Nephron progenitor cell (in vitro differentiated cells): ENCODE data around the gene PCNX4.

Source experiments
- DNase-seq: peaks from one replicate; pipeline ENCODE4 v3.0.0; 2021
- H3K27ac Mint-ChIP-seq: 2 replicates; pipeline ENCODE4 v1.8.0; 2021; ENCODE audit warnings: mild to moderate bottlenecking, moderate library complexity, mixed read lengths
- H3K27me3 Mint-ChIP-seq: 2 replicates; pipeline ENCODE4 v1.8.0; 2021; ENCODE audit warnings: mild to moderate bottlenecking, low read depth, mixed read lengths; ENCODE audit not compliant: poor library complexity
- H3K36me3 Mint-ChIP-seq: 2 replicates; pipeline ENCODE4 v1.8.0; 2021; ENCODE audit warnings: low read depth, mixed read lengths
- H3K4me1 Mint-ChIP-seq: 2 replicates; pipeline ENCODE4 v1.8.0; 2021; ENCODE audit warnings: mixed read lengths
- H3K4me3 Mint-ChIP-seq: 2 replicates; pipeline ENCODE4 v1.8.0; 2021; ENCODE audit warnings: mild to moderate bottlenecking, moderate library complexity, mixed read lengths
- H3K9me3 Mint-ChIP-seq: 2 replicates; pipeline ENCODE4 v1.8.0; 2021; ENCODE audit warnings: mild to moderate bottlenecking, moderate library complexity, mixed read lengths
- CTCF ChIP-seq: fragments of 200-600 bp; sonication (generic); IDR thresholded peaks from 2 replicates; pipeline ENCODE4 v1.5.0; 2021; ENCODE audit warnings: antibody characterized with exemption

Gene PCNX4

DNA sequence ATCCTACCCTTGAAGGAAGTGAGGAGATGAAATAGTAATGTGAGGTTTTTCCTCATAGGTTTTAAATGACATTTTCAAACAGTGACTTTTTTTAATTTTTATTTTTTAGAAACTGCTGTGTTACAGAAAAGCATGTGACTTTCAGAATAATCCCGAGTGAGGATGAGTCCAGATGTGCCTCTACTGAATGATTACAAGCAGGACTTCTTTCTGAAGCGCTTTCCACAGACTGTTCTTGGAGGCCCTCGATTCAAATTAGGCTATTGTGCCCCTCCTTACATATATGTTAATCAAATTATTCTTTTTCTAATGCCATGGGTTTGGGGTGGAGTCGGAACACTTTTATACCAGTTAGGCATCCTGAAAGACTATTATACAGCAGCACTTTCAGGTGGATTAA lies 15.8 kb downstream of the PCNX4 start:
- Mint-ChIP-seq H3K36me3 (peaks cover 79% of the 10 kb centered on the region), H3K27ac (no peak overlapping the region), H3K9me3 (peaks cover 16% of the 10 kb centered on the region), H3K4me1 (no peaks in the 10 kb centered on the region), H3K4me3 (no peak overlapping the region), H3K27me3 (no peaks in the 10 kb centered on the region)
- TF ChIP-seq CTCF: no peak
- no peak for DNase-seq

DNA sequence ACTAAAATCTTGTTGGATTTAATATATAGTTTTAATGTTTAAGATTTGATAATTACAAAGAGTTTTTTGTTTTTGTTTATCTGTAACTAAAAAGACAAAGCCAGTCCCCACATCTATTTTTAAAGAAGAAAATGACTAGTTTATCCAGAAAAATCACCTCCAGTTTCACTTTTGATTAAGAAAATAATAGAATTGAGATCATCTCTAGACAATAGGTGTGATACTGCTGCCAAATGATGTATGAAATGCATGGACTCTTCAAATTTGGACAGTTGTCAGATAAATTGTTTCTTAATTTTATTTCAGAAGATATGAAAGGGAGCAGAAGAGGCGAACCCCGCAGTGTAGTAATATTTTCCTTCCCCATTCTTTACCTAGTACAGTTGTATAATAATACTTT lies 20.0 kb downstream of the PCNX4 start:
- Mint-ChIP-seq H3K4me1 (no peaks in the 10 kb centered on the region), H3K9me3 (peaks cover 8% of the 10 kb centered on the region), H3K36me3 (peaks cover 67% of the 10 kb centered on the region), H3K27ac (no peak overlapping the region), H3K4me3 (no peak overlapping the region), H3K27me3 (no peaks in the 10 kb centered on the region)
- DNase-seq: no peak
- TF ChIP-seq CTCF: no peak

DNA sequence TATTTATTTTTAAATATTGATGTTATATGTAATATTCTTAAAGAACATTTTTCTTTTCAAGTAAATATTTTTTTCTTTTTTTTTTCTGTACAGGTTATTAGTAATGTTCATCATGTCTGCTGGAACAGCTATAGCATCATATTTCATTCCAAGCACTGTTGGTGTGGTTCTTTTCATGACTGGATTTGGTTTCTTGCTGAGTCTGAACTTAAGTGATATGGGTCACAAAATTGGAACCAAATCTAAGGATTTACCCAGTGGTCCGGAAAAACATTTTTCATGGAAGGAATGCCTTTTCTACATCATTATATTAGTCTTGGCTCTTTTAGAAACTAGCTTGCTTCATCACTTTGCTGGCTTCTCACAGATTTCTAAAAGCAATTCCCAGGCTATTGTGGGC lies 23.2 kb downstream of the PCNX4 start:
- H3K27ac Mint-ChIP-seq: no peak overlapping the region
- no peak for TF ChIP-seq CTCF
- no peaks in the 10 kb centered on the region for H3K4me1 Mint-ChIP-seq
- H3K9me3 Mint-ChIP-seq: no peaks in the 10 kb centered on the region
- H3K4me3 Mint-ChIP-seq: no peak overlapping the region
- no peak for DNase-seq
- H3K36me3 Mint-ChIP-seq: peaks cover 60% of the 10 kb centered on the region
- H3K27me3 Mint-ChIP-seq: no peaks in the 10 kb centered on the region

GRCh38 chr14:60116181-60116580 lies 24.5 kb downstream of the PCNX4 start:
- Mint-ChIP-seq H3K9me3 (no peaks in the 10 kb centered on the region), H3K36me3 (peaks cover 53% of the 10 kb centered on the region), H3K27ac (no peak overlapping the region), H3K4me3 (no peak overlapping the region), H3K4me1 (no peaks in the 10 kb centered on the region), H3K27me3 (no peaks in the 10 kb centered on the region)
- TF ChIP-seq CTCF: no peak
- no peak for DNase-seq

GRCh38 chr14:60125918-60126317 lies 34.2 kb downstream of the PCNX4 start:
- Mint-ChIP-seq H3K27ac (no peak overlapping the region), H3K9me3 (peaks cover 5% of the 10 kb centered on the region), H3K27me3 (no peaks in the 10 kb centered on the region), H3K4me1 (no peaks in the 10 kb centered on the region), H3K4me3 (no peak overlapping the region), H3K36me3 (peaks cover 82% of the 10 kb centered on the region)
- DNase-seq: no peak
- no peak for TF ChIP-seq CTCF

DNA sequence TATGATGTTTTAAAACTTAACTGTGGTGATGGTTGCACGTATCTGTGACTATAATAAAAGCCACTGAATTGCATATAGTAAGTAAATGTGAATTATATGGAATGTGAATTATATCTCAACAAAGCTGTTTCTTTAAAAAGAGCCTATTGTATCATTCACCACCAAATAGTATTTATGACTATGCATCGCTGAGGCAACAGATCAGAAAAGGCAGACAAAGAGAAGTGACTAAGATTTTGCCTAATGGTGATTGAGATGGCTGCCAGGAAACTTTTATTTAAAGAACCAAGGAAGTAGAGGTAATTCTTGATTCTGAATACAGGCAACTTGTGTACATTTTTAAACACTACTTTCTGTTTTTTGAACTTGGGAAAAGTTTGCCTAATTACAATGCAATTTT lies 41.8 kb downstream of the PCNX4 start:
- Mint-ChIP-seq H3K4me1 (no peaks in the 10 kb centered on the region), H3K27ac (no peak overlapping the region), H3K9me3 (peaks cover 5% of the 10 kb centered on the region), H3K4me3 (no peak overlapping the region), H3K36me3 (peaks cover 75% of the 10 kb centered on the region), H3K27me3 (no peaks in the 10 kb centered on the region)
- TF ChIP-seq CTCF: no peak
- DNase-seq: no peak
